ENCODE measurements around the gene SLC29A4. TPM values are rescaled to one million over a fixed set of nuclear protein-coding genes. Genes with fewer than 3 reads are reported as not detected.

SLC29A4 gene
- total and polyA plus RNA-seq, 2 of the 13 experiments (the other 11 are each of a cell fraction or from before 2014, with no cell fraction given): 29.7 to 31.7 TPM

- TF ChIP-seq NFKBIZ (CRISPR knock-in tag; IDR thresholded peaks at IDR 0.05) (0 out of 2 replicates have a peak, but pooled peaks have one; percentile 42), ZNF570 (CRISPR knock-in tag; IDR thresholded peaks at IDR 0.05; ENCODE audit: borderline replicate concordance) (no peak; the same call in 1 of the 2 replicates), IKZF5 (CRISPR knock-in tag; IDR thresholded peaks at IDR 0.05) (peak; percentile 75; the same call in 1 of the 2 replicates), GABPA (IDR thresholded peaks at IDR 0.05; ENCODE audit: low read depth, low read length) (no peak), GABPA (CRISPR knock-in tag; IDR thresholded peaks at IDR 0.05; ENCODE audit: low read depth) (peak; percentile 8; the same call in 1 of the 2 replicates), RFX1 (IDR thresholded peaks at IDR 0.05) (no peak), HNRNPUL1 (IDR thresholded peaks at IDR 0.05; ENCODE audit: low read depth, low read length) (0 out of 2 replicates have a peak, but pooled peaks have one; percentile 45), SRSF9 (IDR thresholded peaks at IDR 0.05; ENCODE audit: borderline replicate concordance, insufficient read depth, low read depth, low read length, poor library complexity, severe bottlenecking) (no peak), TEAD3 (CRISPR knock-in tag; optimal IDR thresholded peaks at IDR 0.05; ENCODE audit: borderline replicate concordance) (peak; percentile 17), HMGA1 (CRISPR knock-in tag; conservative IDR thresholded peaks at IDR 0.05) (no peak), ELK4 (CRISPR knock-in tag; IDR thresholded peaks at IDR 0.05; ENCODE audit: borderline replicate concordance) (no peak), ZNF3 (CRISPR knock-in tag; IDR thresholded peaks at IDR 0.05) (no peak), TARDBP (CRISPR knock-in tag; IDR thresholded peaks at IDR 0.05) (peak; percentile 41; the same call in 1 of the 2 replicates), DPF2 (CRISPR knock-in tag; IDR thresholded peaks at IDR 0.05; ENCODE audit: borderline replicate concordance, low read depth) (peak; percentile 60; the same call in 1 of the 2 replicates), ZNF274 (CRISPR knock-in tag; IDR thresholded peaks at IDR 0.05) (peak; percentile 76; the same call in 1 of the 2 replicates), MXD4 (CRISPR knock-in tag; IDR thresholded peaks at IDR 0.05) (peak; percentile 65; the same call in 1 of the 2 replicates), NFRKB (IDR thresholded peaks at IDR 0.05) (no peak), IRX3 (CRISPR knock-in tag; IDR thresholded peaks at IDR 0.05; ENCODE audit: borderline replicate concordance, low read depth) (no peak), ZBTB7A (CRISPR knock-in tag; IDR thresholded peaks at IDR 0.05) (peak; percentile 66), ZNF740 (CRISPR knock-in tag; IDR thresholded peaks at IDR 0.05) (no peak), ZNF776 (CRISPR knock-in tag; IDR thresholded peaks at IDR 0.05) (no peak), HDAC6 (IDR thresholded peaks at IDR 0.05; ENCODE audit: low read depth, low read length) (no peak), SAP130 (CRISPR knock-in tag; IDR thresholded peaks at IDR 0.05; ENCODE audit: low read depth) (peak; percentile 73), ZNF251 (CRISPR knock-in tag; IDR thresholded peaks at IDR 0.05) (no peak), ZNF496 (CRISPR knock-in tag; IDR thresholded peaks at IDR 0.05; ENCODE audit: insufficient replicate concordance) (no peak), HNRNPL (IDR thresholded peaks at IDR 0.05; ENCODE audit: low read depth, low read length) (peak; percentile 98)
- TF ChIP-seq, protein P1, sequence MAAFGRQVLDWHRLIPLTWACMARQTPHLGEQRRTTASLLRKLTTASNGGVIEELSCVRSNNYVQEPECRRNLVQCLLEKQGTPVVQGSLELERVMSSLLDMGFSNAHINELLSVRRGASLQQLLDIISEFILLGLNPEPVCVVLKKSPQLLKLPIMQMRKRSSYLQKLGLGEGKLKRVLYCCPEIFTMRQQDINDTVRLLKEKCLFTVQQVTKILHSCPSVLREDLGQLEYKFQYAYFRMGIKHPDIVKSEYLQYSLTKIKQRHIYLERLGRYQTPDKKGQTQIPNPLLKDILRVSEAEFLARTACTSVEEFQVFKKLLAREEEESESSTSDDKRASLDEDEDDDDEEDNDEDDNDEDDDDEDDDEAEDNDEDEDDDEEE (CRISPR knock-in tag; IDR thresholded peaks at IDR 0.05): no peak
These were observed 1.9 kb downstream of the SLC29A4 start (continued) for GRCh38 chr7:5284304-5285281.
